Brain microvascular endothelial cell (primary cell): Measurements from ENCODE around the gene LDB2.

ENCODE experiments used
- DNase-seq: peaks from one replicate; pipeline ENCODE4 v3.0.0-alpha.2; 2020
- H3K27ac ChIP-seq: fragments of 250-450 bp; sonication (Bioruptor Pico); 2 replicates; pipeline ENCODE4 v1.5.1; 2020; ENCODE audit warnings: mild to moderate bottlenecking, moderate library complexity
- H3K27me3 ChIP-seq: fragments of 250-450 bp; sonication (Bioruptor Pico); replicated peaks from 2 replicates; pipeline ENCODE4 v1.5.1; 2020; ENCODE audit warnings: mild to moderate bottlenecking
- H3K36me3 ChIP-seq: fragments of 250-450 bp; sonication (Bioruptor Pico); replicated peaks from 2 replicates; pipeline ENCODE4 v1.5.1; 2020; ENCODE audit warnings: mild to moderate bottlenecking
- H3K4me3 ChIP-seq: 2 replicates; pipeline ENCODE4 v1.5.1; 2011; ENCODE audit warnings: low read depth, mild to moderate bottlenecking, control low read depth, low read length, moderate library complexity
- in situ Hi-C: cut with HindIII; loops from 2 replicates; pipeline ENCODE4 v1.10.0; 2017; ENCODE audit warnings: low sequenced_read_pairs, low pct_ligation_motif_present
- TF ChIP-seq, protein P1 (sequence below): IDR thresholded peaks from 2 replicates; pipeline ENCODE4 v1.5.1; 2011; ENCODE audit warnings: low read depth, mild to moderate bottlenecking, moderate library complexity, low read length, control low read depth, inconsistent platforms; ENCODE audit errors: missing control alignments

The LDB2 gene

DNA sequence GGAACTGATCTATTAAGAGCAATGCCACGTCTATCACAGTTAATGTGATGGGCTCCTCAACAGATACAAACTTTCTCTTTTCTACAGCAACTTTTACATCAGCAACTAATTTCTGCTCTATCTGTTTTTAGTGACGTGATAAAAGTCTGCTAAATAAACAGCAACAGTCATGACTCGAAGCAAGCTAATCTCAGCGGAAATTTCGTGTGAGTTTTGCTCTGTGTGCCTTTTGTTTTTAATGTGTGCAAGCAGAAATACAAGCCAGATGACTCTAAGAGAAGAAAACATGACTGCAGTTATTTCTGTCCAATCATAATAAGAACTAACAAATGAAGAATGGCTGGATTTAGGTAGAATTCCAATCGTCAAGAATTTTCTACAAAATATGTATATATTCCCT is 214.3 kb downstream of the LDB2 start:
- Histone ChIP-seq H3K36me3 (no peaks in the 10 kb centered on the region), H3K27me3 (no peaks in the 10 kb centered on the region), H3K4me3 (no peak overlapping the region), H3K27ac (peak overlapping the region; percentile 92)
- TF ChIP-seq, protein P1, sequence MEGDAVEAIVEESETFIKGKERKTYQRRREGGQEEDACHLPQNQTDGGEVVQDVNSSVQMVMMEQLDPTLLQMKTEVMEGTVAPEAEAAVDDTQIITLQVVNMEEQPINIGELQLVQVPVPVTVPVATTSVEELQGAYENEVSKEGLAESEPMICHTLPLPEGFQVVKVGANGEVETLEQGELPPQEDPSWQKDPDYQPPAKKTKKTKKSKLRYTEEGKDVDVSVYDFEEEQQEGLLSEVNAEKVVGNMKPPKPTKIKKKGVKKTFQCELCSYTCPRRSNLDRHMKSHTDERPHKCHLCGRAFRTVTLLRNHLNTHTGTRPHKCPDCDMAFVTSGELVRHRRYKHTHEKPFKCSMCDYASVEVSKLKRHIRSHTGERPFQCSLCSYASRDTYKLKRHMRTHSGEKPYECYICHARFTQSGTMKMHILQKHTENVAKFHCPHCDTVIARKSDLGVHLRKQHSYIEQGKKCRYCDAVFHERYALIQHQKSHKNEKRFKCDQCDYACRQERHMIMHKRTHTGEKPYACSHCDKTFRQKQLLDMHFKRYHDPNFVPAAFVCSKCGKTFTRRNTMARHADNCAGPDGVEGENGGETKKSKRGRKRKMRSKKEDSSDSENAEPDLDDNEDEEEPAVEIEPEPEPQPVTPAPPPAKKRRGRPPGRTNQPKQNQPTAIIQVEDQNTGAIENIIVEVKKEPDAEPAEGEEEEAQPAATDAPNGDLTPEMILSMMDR, result no peak
- in situ Hi-C loops, result no loop called here
- peak; percentile 94 for DNase-seq

DNA sequence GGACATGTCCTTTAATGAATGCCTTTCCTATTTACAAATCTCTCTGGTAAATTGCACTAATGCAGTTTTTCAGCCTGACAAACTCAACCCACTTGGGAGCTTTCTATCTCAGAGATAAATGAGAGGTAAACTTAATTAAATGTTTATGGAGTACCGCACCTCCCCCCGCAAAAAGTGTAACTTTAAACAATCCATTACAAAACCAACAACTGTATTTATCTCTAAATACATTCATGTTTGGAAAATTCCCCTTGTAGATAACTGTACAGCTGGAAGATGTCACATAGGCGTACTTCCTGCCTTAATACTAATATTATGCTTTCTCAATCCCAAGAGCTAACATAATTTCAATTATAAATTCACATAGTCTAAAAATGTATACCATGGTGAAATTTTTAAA is 215.5 kb downstream of the LDB2 start:
- Histone ChIP-seq H3K36me3 (no peaks in the 10 kb centered on the region), H3K27ac (no peak overlapping the region), H3K27me3 (no peaks in the 10 kb centered on the region), H3K4me3 (no peak overlapping the region)
- DNase-seq, result no peak
- in situ Hi-C loops, result no loop called here
- TF ChIP-seq, protein P1, result no peak

DNA sequence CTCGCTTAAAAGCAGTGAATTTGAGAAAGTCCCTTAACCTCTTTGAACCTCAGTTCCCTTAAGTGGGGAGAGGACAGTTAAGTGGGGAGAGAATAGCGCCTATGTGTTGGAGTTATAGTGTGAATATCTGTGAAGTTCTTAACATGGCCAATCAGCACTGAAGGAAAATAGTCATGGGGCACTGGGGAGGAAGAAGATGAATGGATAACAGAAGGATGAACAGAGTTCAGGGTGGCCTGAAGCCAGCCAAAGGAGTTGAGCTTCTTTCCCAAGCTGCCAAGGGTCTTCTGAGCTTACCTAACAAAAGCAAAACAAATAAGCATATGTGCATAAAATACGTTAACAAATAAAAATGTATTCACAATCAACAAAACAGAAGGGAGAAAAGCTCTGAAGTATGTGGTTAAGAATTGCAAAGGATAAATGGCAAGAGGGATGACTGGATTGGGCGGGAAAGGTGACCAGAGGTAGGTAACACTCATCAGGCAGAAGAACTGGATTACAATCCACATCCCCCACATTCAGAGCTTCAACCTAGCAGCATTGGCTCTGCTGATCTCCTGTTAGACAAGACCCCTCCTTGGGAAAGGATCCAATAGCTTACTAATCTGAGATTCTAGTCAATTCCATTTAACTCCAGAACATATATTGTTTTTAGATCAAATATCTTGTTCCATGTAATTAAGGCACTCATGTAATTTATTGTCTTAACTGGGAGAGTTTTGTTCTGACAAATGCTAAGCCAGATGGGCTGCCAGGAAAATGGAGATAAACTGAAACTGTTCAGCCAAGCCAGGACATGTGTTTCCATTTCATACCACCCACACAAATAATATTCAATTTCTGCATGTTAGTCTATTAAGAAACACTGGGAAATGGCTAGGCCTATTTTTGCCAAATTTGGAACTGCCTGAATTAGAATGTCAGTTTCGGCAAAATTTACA is 221.2 kb downstream of the LDB2 start:
- TF ChIP-seq, protein P1, result no peak
- no peak overlapping the region for H3K27ac ChIP-seq
- H3K27me3 ChIP-seq, result no peaks in the 10 kb centered on the region
- no peak for DNase-seq
- no peaks in the 10 kb centered on the region for H3K36me3 ChIP-seq
- in situ Hi-C loops, result no loop called here
- H3K4me3 ChIP-seq, result no peak overlapping the region

DNA sequence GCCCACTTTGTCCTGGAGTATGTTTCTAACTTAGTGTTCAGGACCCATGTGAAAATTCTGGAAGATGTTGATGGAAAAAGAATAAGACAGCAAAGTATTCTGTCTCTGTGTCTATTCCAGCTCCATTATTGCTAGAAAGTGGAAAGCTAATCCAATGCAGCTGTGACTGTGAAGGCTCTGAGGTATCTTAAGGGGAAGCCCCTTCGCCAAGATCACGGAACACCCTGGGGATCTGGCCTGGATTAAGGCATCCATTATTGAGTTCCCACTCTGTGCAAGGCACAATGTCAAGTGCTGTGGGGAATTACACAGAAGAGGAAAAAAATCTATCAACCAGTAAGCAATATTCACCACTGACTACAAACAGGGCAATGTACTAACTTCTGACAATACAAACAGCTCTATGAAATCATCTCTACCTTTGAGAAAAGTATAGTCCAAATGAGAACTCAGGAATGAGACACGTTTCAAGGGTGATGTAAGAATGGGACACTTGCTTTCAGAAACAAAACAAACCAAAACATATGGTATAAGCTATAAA is 222.1 kb downstream of the LDB2 start:
- Histone ChIP-seq H3K27ac (no peak overlapping the region), H3K27me3 (no peaks in the 10 kb centered on the region), H3K36me3 (no peaks in the 10 kb centered on the region), H3K4me3 (no peak overlapping the region)
- DNase-seq, result no peak
- TF ChIP-seq, protein P1, result no peak
- in situ Hi-C loops, result no loop called here

DNA sequence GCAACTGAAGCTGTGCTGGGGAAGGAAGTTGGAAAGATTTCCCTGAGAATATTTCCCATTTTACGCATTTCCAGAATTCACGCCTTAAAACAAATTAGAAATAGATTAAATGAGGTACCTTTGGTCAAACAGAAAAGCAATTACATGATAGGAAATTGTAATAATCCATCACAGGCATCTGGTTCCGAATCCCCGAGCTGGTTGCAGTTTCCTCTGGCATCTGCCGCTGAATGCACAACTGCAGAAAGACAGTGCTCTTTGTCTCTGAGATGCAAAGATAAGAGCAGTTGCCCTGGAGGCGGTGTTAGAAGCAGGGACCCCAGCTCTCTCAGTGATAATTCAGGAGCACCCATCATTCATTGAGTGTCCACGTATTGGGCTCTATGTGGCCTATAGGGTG is 224.4 kb downstream of the LDB2 start:
- Histone ChIP-seq H3K36me3 (no peaks in the 10 kb centered on the region), H3K27ac (no peak overlapping the region), H3K4me3 (no peak overlapping the region), H3K27me3 (no peaks in the 10 kb centered on the region)
- in situ Hi-C loops, result no loop called here
- DNase-seq, result no peak
- TF ChIP-seq, protein P1, result no peak
